Measurements from ENCODE around the gene C9. TPM values are rescaled to one million over a fixed set of nuclear protein-coding genes. Genes with fewer than 3 reads are reported as not detected.

C9 gene
- total RNA-seq, 1 donor from 2014 or later: not detected

DNA sequence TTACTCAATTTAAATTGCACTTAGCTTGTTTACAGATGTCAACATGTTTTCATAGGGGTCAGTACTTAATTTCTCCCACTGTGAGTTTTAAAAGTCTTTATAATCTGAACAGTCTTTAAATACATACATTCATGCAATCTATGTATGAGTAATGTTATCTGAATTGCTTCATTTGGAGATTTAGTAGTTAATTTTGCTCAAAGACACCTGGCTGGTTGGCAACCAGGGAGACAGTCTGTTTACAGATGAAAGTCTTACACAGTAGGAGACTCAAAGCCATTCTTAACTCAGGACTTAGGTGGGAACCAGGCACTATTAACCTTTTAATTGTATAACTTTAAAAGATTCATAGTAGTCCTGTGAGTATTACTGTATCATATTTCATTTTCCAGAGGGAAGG, 31.2 kb upstream of the C9 start:
- DNase-seq (ENCODE audit: low spot score): no peak
- no peak overlapping the region for H3K27ac Mint-ChIP-seq
- intact Hi-C loops (cut with micrococcal nuclease): no loop called here
- no peak overlapping the region for H3K4me3 Mint-ChIP-seq
- no peaks in the 10 kb centered on the region for H3K36me3 Mint-ChIP-seq (ENCODE audit: low read depth)
- H3K4me1 Mint-ChIP-seq (ENCODE audit: low read depth): no peaks in the 10 kb centered on the region
- H3K9me3 Mint-ChIP-seq: no peaks in the 10 kb centered on the region
- peaks cover 6% of the 10 kb centered on the region for H3K27me3 Mint-ChIP-seq (ENCODE audit: insufficient read depth)

GRCh38 chr5:39394946-39395345, 30.7 kb upstream of the C9 start:
- no peak overlapping the region for H3K4me3 Mint-ChIP-seq
- intact Hi-C loops (cut with micrococcal nuclease): no loop called here
- no peak overlapping the region for H3K27ac Mint-ChIP-seq
- no peaks in the 10 kb centered on the region for H3K36me3 Mint-ChIP-seq (ENCODE audit: low read depth)
- no peaks in the 10 kb centered on the region for H3K4me1 Mint-ChIP-seq (ENCODE audit: low read depth)
- no peaks in the 10 kb centered on the region for H3K9me3 Mint-ChIP-seq
- no peak for DNase-seq (ENCODE audit: low spot score)
- H3K27me3 Mint-ChIP-seq (ENCODE audit: insufficient read depth): peaks cover 6% of the 10 kb centered on the region

- peaks cover 8% of the 10 kb centered on the region for H3K27me3 Mint-ChIP-seq (ENCODE audit: insufficient read depth)
- H3K36me3 Mint-ChIP-seq (ENCODE audit: low read depth): no peaks in the 10 kb centered on the region
- no peak for DNase-seq (ENCODE audit: low spot score)
- intact Hi-C loops (cut with micrococcal nuclease): no loop called here
- no peaks in the 10 kb centered on the region for H3K9me3 Mint-ChIP-seq
- H3K4me1 Mint-ChIP-seq (ENCODE audit: low read depth): no peaks in the 10 kb centered on the region
- H3K27ac Mint-ChIP-seq: no peak overlapping the region
- no peak overlapping the region for H3K4me3 Mint-ChIP-seq
Measured at GRCh38 chr5:39390945-39391344, 26.6 kb upstream of the C9 start.

DNA sequence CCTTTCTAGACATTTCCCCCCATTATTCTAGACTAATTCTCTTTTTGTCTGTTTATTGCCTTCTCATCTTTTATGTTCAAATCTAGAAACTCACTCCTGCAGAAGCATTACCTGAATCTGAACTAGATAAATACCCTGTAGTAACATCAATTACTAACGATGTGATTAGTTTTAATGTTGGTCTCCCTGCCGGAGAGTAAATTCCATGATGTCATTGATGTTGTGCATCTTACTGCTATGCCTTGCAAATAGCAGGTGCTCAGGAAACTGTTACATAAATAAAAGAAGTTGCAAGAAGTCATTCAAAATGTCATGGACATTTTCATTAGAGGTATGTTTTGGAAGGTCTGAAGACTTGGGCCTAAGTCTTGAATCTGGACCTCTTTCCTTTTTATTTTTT, 23.0 kb upstream of the C9 start:
- no peaks in the 10 kb centered on the region for H3K4me1 Mint-ChIP-seq (ENCODE audit: low read depth)
- no peaks in the 10 kb centered on the region for H3K9me3 Mint-ChIP-seq
- intact Hi-C loops (cut with micrococcal nuclease): no loop called here
- no peak overlapping the region for H3K27ac Mint-ChIP-seq
- no peaks in the 10 kb centered on the region for H3K36me3 Mint-ChIP-seq (ENCODE audit: low read depth)
- H3K4me3 Mint-ChIP-seq: no peak overlapping the region
- H3K27me3 Mint-ChIP-seq (ENCODE audit: insufficient read depth): peaks cover 11% of the 10 kb centered on the region
- DNase-seq (ENCODE audit: low spot score): no peak

DNA sequence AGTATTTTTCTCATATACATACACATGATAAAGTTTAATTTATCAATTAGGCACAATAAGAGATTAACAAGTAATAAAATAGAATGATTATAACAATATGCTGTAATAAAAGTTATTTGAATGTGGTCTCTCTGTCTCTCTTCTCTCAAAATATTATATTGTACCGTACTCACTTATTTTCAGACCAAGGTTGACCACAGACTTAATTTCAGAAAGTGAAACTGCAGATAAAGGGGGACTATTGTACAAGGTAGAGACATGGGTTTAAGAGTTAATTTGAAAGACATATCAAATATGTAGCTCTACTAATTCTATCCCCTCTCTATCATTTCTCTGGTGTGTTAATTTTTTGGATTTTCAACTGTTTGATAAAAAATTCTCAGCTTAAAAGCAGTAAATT, 20.0 kb upstream of the C9 start:
- H3K27me3 Mint-ChIP-seq (ENCODE audit: insufficient read depth): peaks cover 6% of the 10 kb centered on the region
- no peak for DNase-seq (ENCODE audit: low spot score)
- H3K36me3 Mint-ChIP-seq (ENCODE audit: low read depth): no peaks in the 10 kb centered on the region
- no peak overlapping the region for H3K27ac Mint-ChIP-seq
- H3K9me3 Mint-ChIP-seq: no peaks in the 10 kb centered on the region
- no peaks in the 10 kb centered on the region for H3K4me1 Mint-ChIP-seq (ENCODE audit: low read depth)
- intact Hi-C loops (cut with micrococcal nuclease): no loop called here
- no peak overlapping the region for H3K4me3 Mint-ChIP-seq

GRCh38 chr5:39381376-39381775, 17.1 kb upstream of the C9 start:
- H3K27me3 Mint-ChIP-seq (ENCODE audit: insufficient read depth): peaks cover 7% of the 10 kb centered on the region
- H3K4me3 Mint-ChIP-seq: no peak overlapping the region
- DNase-seq (ENCODE audit: low spot score): no peak
- no peak overlapping the region for H3K27ac Mint-ChIP-seq
- no peaks in the 10 kb centered on the region for H3K36me3 Mint-ChIP-seq (ENCODE audit: low read depth)
- no peaks in the 10 kb centered on the region for H3K9me3 Mint-ChIP-seq
- intact Hi-C loops (cut with micrococcal nuclease): no loop called here
- no peaks in the 10 kb centered on the region for H3K4me1 Mint-ChIP-seq (ENCODE audit: low read depth)

DNA sequence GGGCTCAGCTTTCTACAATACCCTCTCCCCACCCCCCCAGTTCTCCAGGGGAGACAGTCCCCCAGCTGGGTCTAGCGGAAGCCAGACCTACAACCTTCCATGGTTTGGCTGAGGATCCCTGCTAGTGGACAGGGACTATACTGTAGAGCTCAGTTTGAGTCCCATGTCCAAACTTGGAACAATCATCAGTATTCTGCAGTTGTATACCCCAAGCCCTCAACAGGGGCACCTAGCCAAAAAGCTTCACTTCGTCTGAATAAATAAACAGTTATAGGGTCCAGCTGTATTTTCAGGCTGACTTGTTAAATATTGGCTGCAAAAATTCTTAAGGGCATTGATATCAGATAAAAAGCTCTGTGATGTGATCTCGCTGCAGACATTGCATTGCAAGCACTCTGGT, 15.4 kb upstream of the C9 start:
- no peak overlapping the region for H3K27ac Mint-ChIP-seq
- H3K36me3 Mint-ChIP-seq (ENCODE audit: low read depth): no peaks in the 10 kb centered on the region
- no peaks in the 10 kb centered on the region for H3K4me1 Mint-ChIP-seq (ENCODE audit: low read depth)
- H3K4me3 Mint-ChIP-seq: no peak overlapping the region
- H3K9me3 Mint-ChIP-seq: no peaks in the 10 kb centered on the region
- peaks cover 2% of the 10 kb centered on the region for H3K27me3 Mint-ChIP-seq (ENCODE audit: insufficient read depth)
- DNase-seq (ENCODE audit: low spot score): no peak
- intact Hi-C loops (cut with micrococcal nuclease): loop anchor here (10.0 kb wide), 1 partner anchor 235 kb away; no protein-coding TSS in a partner anchor

DNA sequence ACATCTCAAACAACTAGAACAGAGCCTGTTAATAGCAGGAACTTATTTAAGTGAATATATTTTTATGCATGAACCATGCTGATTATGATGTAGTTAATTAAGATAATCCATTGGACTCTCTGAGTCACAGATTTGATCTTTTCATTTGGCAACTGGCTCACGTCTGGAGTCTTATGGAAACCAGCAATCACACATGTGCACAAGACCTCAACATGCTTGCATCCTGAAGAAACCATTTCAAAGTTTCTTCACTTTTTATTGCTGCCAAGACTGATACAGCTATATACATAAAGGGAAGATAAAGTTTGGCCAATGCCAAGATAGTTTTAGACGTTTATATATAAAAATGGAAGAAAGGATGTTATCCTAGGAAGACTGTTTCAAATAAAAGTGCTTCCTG, 13.3 kb upstream of the C9 start:
- H3K27me3 Mint-ChIP-seq (ENCODE audit: insufficient read depth): peaks cover 5% of the 10 kb centered on the region
- no peaks in the 10 kb centered on the region for H3K4me1 Mint-ChIP-seq (ENCODE audit: low read depth)
- intact Hi-C loops (cut with micrococcal nuclease): loop anchor here (10.0 kb wide), 1 partner anchor 233 kb away; no protein-coding TSS in a partner anchor
- DNase-seq (ENCODE audit: low spot score): no peak
- H3K4me3 Mint-ChIP-seq: no peak overlapping the region
- H3K9me3 Mint-ChIP-seq: no peaks in the 10 kb centered on the region
- no peak overlapping the region for H3K27ac Mint-ChIP-seq
- H3K36me3 Mint-ChIP-seq (ENCODE audit: low read depth): no peaks in the 10 kb centered on the region

DNA sequence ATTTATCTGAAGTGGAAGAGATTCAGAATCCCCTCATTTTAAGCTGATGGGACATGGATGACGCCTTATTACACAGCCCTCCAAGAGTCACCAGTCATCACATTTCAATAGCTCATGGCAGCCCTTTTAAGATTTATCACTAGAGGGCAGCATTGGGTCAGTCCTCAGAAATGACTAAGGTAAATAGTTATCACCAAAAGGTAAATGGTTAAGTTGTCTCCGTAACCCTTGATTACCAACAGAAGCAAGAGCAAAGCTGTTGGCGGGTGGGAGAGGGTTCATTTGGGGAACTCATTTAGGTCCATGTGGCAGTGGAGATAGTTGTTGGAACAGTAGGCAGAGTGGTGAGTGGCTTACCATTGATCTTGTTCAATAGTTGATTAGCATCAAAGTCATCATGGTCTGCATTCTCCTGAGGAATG, 12.0 kb upstream of the C9 start:
- Mint-ChIP-seq H3K27ac (no peak overlapping the region), H3K9me3 (no peaks in the 10 kb centered on the region), H3K4me3 (no peak overlapping the region), H3K36me3 (ENCODE audit: low read depth) (no peaks in the 10 kb centered on the region), H3K27me3 (ENCODE audit: insufficient read depth) (peaks cover 9% of the 10 kb centered on the region), H3K4me1 (ENCODE audit: low read depth) (no peaks in the 10 kb centered on the region)
- peak; percentile 17 for DNase-seq (ENCODE audit: low spot score)
- intact Hi-C loops (cut with micrococcal nuclease): loop anchor here (1.0 to 10.0 kb wide), 4 partner anchors 158 to 232 kb away; no protein-coding TSS in a partner anchor

DNA sequence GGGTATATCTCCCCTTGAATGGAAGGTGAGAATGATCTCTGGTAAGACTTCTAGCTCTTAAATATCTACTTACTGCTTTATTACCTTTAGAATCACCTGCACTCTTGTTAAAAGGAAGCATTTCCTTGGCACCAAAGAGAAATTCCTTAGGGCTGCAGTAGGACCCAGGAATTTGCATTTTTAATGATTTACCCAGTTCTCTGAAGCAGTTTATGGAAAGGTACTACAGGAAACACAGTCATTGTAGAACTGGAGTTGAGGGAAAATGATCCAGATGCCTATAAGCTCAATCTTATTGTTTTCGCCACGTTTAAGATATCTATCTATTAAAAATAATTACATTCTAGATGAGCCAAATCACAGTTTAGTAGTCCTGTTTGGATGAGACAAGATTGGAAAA, 9.5 kb upstream of the C9 start:
- intact Hi-C loops (cut with micrococcal nuclease): loop anchor here (10.0 kb wide), 1 partner anchor 229 kb away; no protein-coding TSS in a partner anchor
- no peaks in the 10 kb centered on the region for H3K9me3 Mint-ChIP-seq
- no peak overlapping the region for H3K4me3 Mint-ChIP-seq
- no peak overlapping the region for H3K27ac Mint-ChIP-seq
- H3K36me3 Mint-ChIP-seq (ENCODE audit: low read depth): no peaks in the 10 kb centered on the region
- peaks cover 13% of the 10 kb centered on the region for H3K27me3 Mint-ChIP-seq (ENCODE audit: insufficient read depth)
- DNase-seq (ENCODE audit: low spot score): no peak
- H3K4me1 Mint-ChIP-seq (ENCODE audit: low read depth): no peaks in the 10 kb centered on the region

DNA sequence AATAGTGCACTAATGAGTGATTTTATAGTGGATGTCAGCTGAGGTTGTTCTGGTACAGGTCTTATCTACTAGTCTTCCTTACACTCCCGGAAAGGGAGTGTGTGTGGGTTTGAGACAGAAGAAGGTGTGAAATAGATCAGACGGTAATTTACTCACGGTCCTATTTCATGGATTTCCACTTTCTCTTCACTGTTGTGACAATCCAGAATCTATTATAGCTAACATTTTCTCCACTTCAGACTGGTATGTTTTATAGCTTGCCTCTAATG, 7.0 kb upstream of the C9 start:
- peaks cover 13% of the 10 kb centered on the region for H3K27me3 Mint-ChIP-seq (ENCODE audit: insufficient read depth)
- H3K4me1 Mint-ChIP-seq (ENCODE audit: low read depth): no peaks in the 10 kb centered on the region
- no peaks in the 10 kb centered on the region for H3K36me3 Mint-ChIP-seq (ENCODE audit: low read depth)
- H3K9me3 Mint-ChIP-seq: no peaks in the 10 kb centered on the region
- H3K27ac Mint-ChIP-seq: no peak overlapping the region
- intact Hi-C loops (cut with micrococcal nuclease): loop anchor here (10.0 kb wide), 1 partner anchor 226 kb away; no protein-coding TSS in a partner anchor
- DNase-seq (ENCODE audit: low spot score): no peak
- no peak overlapping the region for H3K4me3 Mint-ChIP-seq

DNA sequence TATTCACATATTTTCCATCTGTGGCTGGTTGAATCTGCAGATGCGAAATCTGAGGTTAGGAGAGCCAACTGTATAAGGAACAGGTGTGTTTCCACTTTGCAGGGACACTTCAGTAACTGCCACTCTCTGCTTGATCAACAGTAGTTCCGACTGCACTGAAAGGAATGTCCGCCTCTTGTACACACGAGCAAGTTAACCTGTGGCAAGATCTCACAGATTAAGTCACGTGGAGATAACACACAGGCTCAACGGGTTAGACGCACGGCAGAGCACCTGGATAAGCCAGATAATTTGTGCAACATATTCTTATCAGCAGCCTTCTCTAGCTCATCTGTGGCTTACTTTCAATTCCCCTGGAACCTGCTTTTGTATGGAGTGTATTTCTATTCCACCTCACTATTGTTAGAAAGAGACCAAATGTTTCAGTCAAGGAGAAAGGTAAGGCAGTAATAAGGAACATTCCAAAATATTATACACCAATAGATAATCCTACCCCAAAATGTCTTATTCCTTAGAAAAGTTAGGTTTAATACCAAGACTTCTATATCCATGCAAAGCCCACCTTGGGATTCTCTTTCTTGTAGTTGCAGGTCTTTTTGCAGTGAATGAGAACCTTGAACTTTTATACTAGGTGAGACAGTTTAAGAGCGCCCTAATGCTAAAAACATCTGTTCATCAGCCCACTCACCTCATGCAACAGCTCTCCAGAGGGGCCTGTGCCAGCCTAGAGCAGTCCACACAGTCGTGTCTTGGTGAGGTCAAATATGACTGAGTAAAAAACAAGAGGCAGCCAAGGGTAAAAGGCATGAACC, 6.5 kb upstream of the C9 start:
- intact Hi-C loops (cut with micrococcal nuclease): loop anchor here (10.0 kb wide), 1 partner anchor 226 kb away; no protein-coding TSS in a partner anchor
- H3K27ac Mint-ChIP-seq: no peak overlapping the region
- DNase-seq (ENCODE audit: low spot score): no peak
- no peaks in the 10 kb centered on the region for H3K4me1 Mint-ChIP-seq (ENCODE audit: low read depth)
- peaks cover 13% of the 10 kb centered on the region for H3K27me3 Mint-ChIP-seq (ENCODE audit: insufficient read depth)
- no peaks in the 10 kb centered on the region for H3K9me3 Mint-ChIP-seq
- no peak overlapping the region for H3K4me3 Mint-ChIP-seq
- no peaks in the 10 kb centered on the region for H3K36me3 Mint-ChIP-seq (ENCODE audit: low read depth)

DNA sequence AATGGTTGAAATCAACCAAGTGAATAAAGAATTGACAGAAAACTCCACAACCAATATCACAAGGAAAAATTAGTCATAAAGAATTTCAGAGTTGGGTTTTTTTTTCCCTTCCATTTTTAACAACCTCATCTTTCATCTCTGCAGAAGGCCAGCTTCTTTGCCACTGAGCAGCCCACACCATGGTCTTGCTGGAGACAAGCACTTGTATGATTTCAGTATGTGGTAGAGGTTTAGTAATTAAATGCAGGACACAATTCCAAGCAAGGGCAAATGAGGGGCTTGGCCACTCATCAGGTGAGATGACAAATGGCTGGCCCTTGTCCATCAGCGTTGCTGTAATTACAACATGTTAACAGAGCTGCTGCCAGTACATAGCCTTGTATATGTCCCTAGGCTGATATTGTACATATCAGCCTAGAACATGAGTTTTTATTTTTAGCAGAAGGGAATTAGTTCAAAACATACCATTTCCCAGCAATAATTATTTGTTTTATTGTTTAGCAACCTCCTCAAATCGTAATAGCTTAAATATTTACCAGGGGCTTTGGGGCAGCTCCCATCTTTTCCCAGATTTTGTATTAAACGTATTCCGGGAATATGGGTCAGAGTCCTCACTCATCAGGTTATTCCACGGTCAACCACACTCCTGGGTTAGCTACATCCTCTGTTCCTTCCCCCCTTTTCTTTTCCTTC, 5.0 kb upstream of the C9 start:
- no peak overlapping the region for H3K27ac Mint-ChIP-seq
- DNase-seq (ENCODE audit: low spot score): no peak
- no peaks in the 10 kb centered on the region for H3K9me3 Mint-ChIP-seq
- intact Hi-C loops (cut with micrococcal nuclease): no loop called here
- peaks cover 13% of the 10 kb centered on the region for H3K27me3 Mint-ChIP-seq (ENCODE audit: insufficient read depth)
- no peaks in the 10 kb centered on the region for H3K36me3 Mint-ChIP-seq (ENCODE audit: low read depth)
- no peak overlapping the region for H3K4me3 Mint-ChIP-seq
- no peaks in the 10 kb centered on the region for H3K4me1 Mint-ChIP-seq (ENCODE audit: low read depth)

Measured in activated T-helper 1 cell treated with anti-CD3 and anti-CD28 coated beads, Interleukin-12 subunit alpha, Interleukin-12 subunit beta, Interleukin-2, Interleukin-4 antibody, amounts not matched to agents 30 ng/mL and 10 ng/mL and 1 ng/mL, durations not matched to agents 14 hours and 24 hours and 36 hours (primary cell).